Peyer's patch (tissue), 4 donors: Measurements from ENCODE around the gene NPM3. TPM values are rescaled to one million over a fixed set of nuclear protein-coding genes. Genes with fewer than 3 reads are reported as not detected.

Experiments
- DNase-seq, 3 donors: peaks; one replicate each; pipeline ENCODE4 v3.0.0-alpha.2; 2017 to 2019
- H3K27ac ChIP-seq, 4 donors: fragments of 200-600 bp; sonication (generic); one replicate each; pipeline ENCODE4 v1.5.1; 2016 to 2019
- H3K27me3 ChIP-seq, 2 donors: fragments of 200-600 bp; sonication (generic); one replicate each; pipeline ENCODE4 v1.5.1; 2019
- H3K36me3 ChIP-seq, 3 donors: fragments of 200-600 bp; sonication (generic); one replicate each; pipeline ENCODE4 v1.5.1; 2016 to 2019
- H3K4me1 ChIP-seq, 4 donors: fragments of 200-600 bp; sonication (generic); one replicate each; pipeline ENCODE4 v1.5.1; 2016 to 2019
- H3K4me3 ChIP-seq, 4 donors: fragments of 200-600 bp; sonication (generic); 1 replicate in 3 of 4; 2 replicates in 1 of 4; pipeline ENCODE4 v1.5.1; 2016 to 2019; ENCODE audit warnings: mild to moderate bottlenecking in 1 of 4
- H3K9me3 ChIP-seq, 4 donors: fragments of 200-600 bp; sonication (generic); one replicate each; pipeline ENCODE4 v1.5.1; 2016 to 2019; ENCODE audit warnings: mild to moderate bottlenecking in 1 of 4
- POLR2A ChIP-seq, 2 donors: fragments of 450-650 bp; IDR thresholded peaks; one replicate each; pipeline ENCODE4 v1.5.1; 2017; ENCODE audit warnings: antibody characterized with exemption in 2 of 2, mild to moderate bottlenecking in 2 of 2, moderate library complexity in 2 of 2
- total RNA-seq, 4 donors: library from RNA; depleted of rRNA; stranded (reverse); fragments of >200 nt; gene quantifications; one replicate each; pipeline ENCODE4 v1.1.0, GENCODE V29; 2016
- TF ChIP-seq, protein P1 (sequence below), 6 experiments: fragments of 450-650 bp in 4 of 6; fragments of 200-600 bp in 2 of 6; sonication (generic) in 1 of 6; IDR thresholded peaks; one replicate each; pipeline ENCODE4 v1.5.1; 2017 to 2019; ENCODE audit warnings: antibody characterized with exemption in 6 of 6, mild to moderate bottlenecking in 3 of 6, moderate library complexity in 1 of 6

NPM3 gene
- total RNA-seq, 4 donors from 2014 or later, result 7.7 to 25.6 (median 11.2) TPM

DNA sequence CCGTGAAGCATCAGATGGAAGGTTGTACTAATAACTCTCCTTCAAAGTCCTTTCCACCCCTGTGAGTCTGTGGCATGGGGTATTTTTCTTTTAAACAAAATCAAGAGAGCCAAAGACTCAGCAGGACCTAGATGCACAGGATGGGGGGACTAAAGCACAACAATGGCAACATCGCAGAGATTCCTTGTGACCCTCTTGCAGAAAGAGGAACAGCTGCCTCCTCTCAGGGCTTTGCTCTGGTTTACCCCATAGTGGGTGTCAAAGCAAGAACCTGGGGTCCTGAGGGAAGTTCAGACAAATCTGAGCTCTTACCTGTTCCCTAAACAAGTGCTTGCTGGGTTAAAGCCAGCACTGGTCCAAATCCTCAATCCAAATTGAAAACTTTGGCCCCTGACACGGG is 46.6 kb downstream of the NPM3 start:
- Histone ChIP-seq H3K27me3 (no peaks in the 10 kb centered on the region), H3K27ac (no peak overlapping the region), H3K36me3 (no peaks in the 10 kb centered on the region), H3K4me1 (no peaks in the 10 kb centered on the region), H3K4me3 (no peak overlapping the region), H3K9me3 (no peaks in the 10 kb centered on the region)
- TF ChIP-seq POLR2A (IDR thresholded peaks at IDR 0.05), result no peak
- TF ChIP-seq, protein P1, sequence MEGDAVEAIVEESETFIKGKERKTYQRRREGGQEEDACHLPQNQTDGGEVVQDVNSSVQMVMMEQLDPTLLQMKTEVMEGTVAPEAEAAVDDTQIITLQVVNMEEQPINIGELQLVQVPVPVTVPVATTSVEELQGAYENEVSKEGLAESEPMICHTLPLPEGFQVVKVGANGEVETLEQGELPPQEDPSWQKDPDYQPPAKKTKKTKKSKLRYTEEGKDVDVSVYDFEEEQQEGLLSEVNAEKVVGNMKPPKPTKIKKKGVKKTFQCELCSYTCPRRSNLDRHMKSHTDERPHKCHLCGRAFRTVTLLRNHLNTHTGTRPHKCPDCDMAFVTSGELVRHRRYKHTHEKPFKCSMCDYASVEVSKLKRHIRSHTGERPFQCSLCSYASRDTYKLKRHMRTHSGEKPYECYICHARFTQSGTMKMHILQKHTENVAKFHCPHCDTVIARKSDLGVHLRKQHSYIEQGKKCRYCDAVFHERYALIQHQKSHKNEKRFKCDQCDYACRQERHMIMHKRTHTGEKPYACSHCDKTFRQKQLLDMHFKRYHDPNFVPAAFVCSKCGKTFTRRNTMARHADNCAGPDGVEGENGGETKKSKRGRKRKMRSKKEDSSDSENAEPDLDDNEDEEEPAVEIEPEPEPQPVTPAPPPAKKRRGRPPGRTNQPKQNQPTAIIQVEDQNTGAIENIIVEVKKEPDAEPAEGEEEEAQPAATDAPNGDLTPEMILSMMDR (IDR thresholded peaks at IDR 0.05), result no peak
- DNase-seq, result no peak

DNA sequence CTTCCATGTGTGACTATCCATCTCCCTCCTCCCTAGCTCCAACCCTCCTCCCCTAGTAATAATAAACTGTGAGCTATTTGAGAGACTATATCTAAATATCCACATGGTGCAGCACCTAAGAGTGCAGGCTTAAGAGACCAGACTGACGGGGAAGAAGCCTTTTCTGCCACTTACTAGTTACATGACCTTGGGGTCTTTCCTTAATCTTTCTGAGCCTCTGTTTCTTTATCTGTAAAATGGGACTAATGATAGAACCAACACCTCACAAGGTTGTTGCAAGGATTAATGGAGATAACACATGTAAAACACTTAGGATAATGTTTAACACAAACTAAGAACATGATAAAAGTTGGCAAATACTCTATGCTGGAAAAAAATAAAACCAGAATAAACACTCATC is 51.1 kb downstream of the NPM3 start:
- TF ChIP-seq, protein P1 (IDR thresholded peaks at IDR 0.05), result no peak
- TF ChIP-seq POLR2A (IDR thresholded peaks at IDR 0.05), result no peak
- DNase-seq, result no peak
- Histone ChIP-seq H3K27me3 (no peaks in the 10 kb centered on the region), H3K4me3 (no peak overlapping the region), H3K4me1 (no peaks in the 10 kb centered on the region), H3K36me3 (no peaks in the 10 kb centered on the region), H3K9me3 (no peaks in the 10 kb centered on the region), H3K27ac (no peak overlapping the region)

Other genes starting within 250 kb of the NPM3 start
- gene POLL, start 195.2 kb downstream of the NPM3 start, total RNA-seq, result 10 to 100 TPM; 26.1 to 55.3 (median 41.2) TPM
- 10 to 100 TPM in 2 of 4 donors, 1 to 10 TPM in 2; 2.3 to 14.0 (median 8.5) TPM for gene DPCD, start 195.1 kb downstream of the NPM3 start, total RNA-seq
- 100 to 1,000 TPM in 1 of 4 donors, 10 to 100 TPM in 3; 28.0 to 106 (median 58.1) TPM for gene FBXW4, start 88.3 kb downstream of the NPM3 start, total RNA-seq
- not detected for gene FGF8, start 7.3 kb downstream of the NPM3 start, total RNA-seq
- 100 to 1,000 TPM; 142 to 367 (median 173) TPM for gene OGA, start 35.0 kb upstream of the NPM3 start, total RNA-seq
- gene KCNIP2, start 60.4 kb upstream of the NPM3 start, total RNA-seq, result 10 to 100 TPM in 1 of 4 donors, 1 to 10 TPM in 3; 3.5 to 11.6 (median 5.5) TPM